GM23338 (cell line): ENCODE measurements around the gene PARP8. TPM values are rescaled to one million over a fixed set of nuclear protein-coding genes. Genes with fewer than 3 reads are reported as not detected.
A peak's percentile ranks its signal among the peaks of the same experiment; 100 is the strongest.

Source experiments
- ATAC-seq: fragments of 200-7000 bp; cut with Tn5 transposase; 3 replicates; pipeline ENCODE4 v1.9.1; 2020
- DNase-seq: peaks from one replicate; pipeline ENCODE4 v3.0.0-alpha.2; 2015; ENCODE audit warnings: low spot score
- H2AFZ ChIP-seq: fragments of 200-600 bp; sonication (generic); 2 replicates; pipeline ENCODE4 v1.8.0; 2016; ENCODE audit warnings: antibody characterized with exemption, mild to moderate bottlenecking, moderate library complexity
- H3F3A ChIP-seq: fragments of 200-600 bp; sonication (generic); replicated peaks from 2 replicates; pipeline ENCODE4 v1.8.0; 2017; ENCODE audit warnings: antibody characterized with exemption, mixed run types, low read depth
- H3K27ac ChIP-seq: fragments of 200-600 bp; sonication (generic); 2 replicates; pipeline ENCODE4 v1.6.1; 2016; ENCODE audit warnings: low read depth
- H3K27me3 ChIP-seq: fragments of 200-600 bp; sonication (generic); 2 replicates; pipeline ENCODE4 v1.8.0; 2016; ENCODE audit warnings: mild to moderate bottlenecking, mixed run types, moderate library complexity; ENCODE audit not compliant: insufficient read depth
- H3K36me3 ChIP-seq: fragments of 200-600 bp; sonication (generic); 2 replicates; pipeline ENCODE4 v1.8.0; 2016; ENCODE audit warnings: mild to moderate bottlenecking; ENCODE audit not compliant: insufficient read depth
- H3K4me1 ChIP-seq: fragments of 200-600 bp; sonication (generic); 2 replicates; pipeline ENCODE4 v1.8.0; 2016; ENCODE audit warnings: mild to moderate bottlenecking, moderate library complexity; ENCODE audit not compliant: insufficient read depth
- H3K4me2 ChIP-seq: fragments of 200-600 bp; sonication (generic); 2 replicates; pipeline ENCODE4 v1.7.1; 2017; ENCODE audit warnings: mixed run types
- H3K4me3 ChIP-seq: fragments of 200-600 bp; sonication (generic); 2 replicates; pipeline ENCODE4 v1.6.1; 2016; ENCODE audit warnings: mixed run types
- H3K79me2 ChIP-seq: fragments of 200-600 bp; sonication (generic); replicated peaks from 2 replicates; pipeline ENCODE4 v1.8.0; 2017; ENCODE audit warnings: mild to moderate bottlenecking; ENCODE audit not compliant: insufficient read depth
- H3K9me2 ChIP-seq: fragments of 200-600 bp; sonication (generic); 2 replicates; pipeline ENCODE4 v1.8.0; 2017; ENCODE audit not compliant: insufficient read depth
- H4K20me1 ChIP-seq: fragments of 200-600 bp; sonication (generic); replicated peaks from 2 replicates; pipeline ENCODE4 v1.8.0; 2017; ENCODE audit warnings: mild to moderate bottlenecking; ENCODE audit not compliant: insufficient read depth
- H3K27ac Mint-ChIP-seq: 2 replicates; pipeline ENCODE4 v1.8.0; 2020; ENCODE audit warnings: inconsistent platforms, mild to moderate bottlenecking, moderate library complexity, mixed read lengths
- H3K27me3 Mint-ChIP-seq: 3 replicates; pipeline ENCODE4 v1.8.0; 2022; ENCODE audit warnings: low read depth, mild to moderate bottlenecking, moderate library complexity, mixed read lengths, inconsistent platforms; ENCODE audit not compliant: insufficient read depth, poor library complexity
- H3K36me3 Mint-ChIP-seq: 3 replicates; pipeline ENCODE4 v1.8.0; 2021; ENCODE audit warnings: low read depth, mild to moderate bottlenecking, inconsistent platforms, moderate library complexity, mixed read lengths
- H3K4me1 Mint-ChIP-seq: 3 replicates; pipeline ENCODE4 v1.8.0; 2020; ENCODE audit warnings: mild to moderate bottlenecking, inconsistent platforms, mixed read lengths
- H3K4me3 Mint-ChIP-seq: 3 replicates; pipeline ENCODE4 v1.8.0; 2021; ENCODE audit warnings: moderate library complexity, mild to moderate bottlenecking, inconsistent platforms, mixed read lengths
- H3K9me3 Mint-ChIP-seq: 3 replicates; pipeline ENCODE4 v1.8.0; 2020; ENCODE audit warnings: moderate library complexity, mild to moderate bottlenecking, inconsistent platforms, mixed read lengths
- CREB1 ChIP-seq: fragments of 250-450 bp; sonication (Bioruptor Pico); IDR thresholded peaks from 2 replicates; pipeline ENCODE4 v1.5.0; 2020; ENCODE audit warnings: low read depth, mild to moderate bottlenecking, moderate library complexity
- CTCF ChIP-seq, 2 experiments: fragments of 200-600 bp in 1 of 2; sonication (generic) in 1 of 2; conservative IDR thresholded peaks; 2 replicates each; pipeline versions ENCODE4 v1.5.1 to v1.6.1; 2016 to 2017; ENCODE audit warnings: antibody characterized with exemption in 2 of 2, low read depth in 2 of 2, mild to moderate bottlenecking in 2 of 2, moderate library complexity in 1 of 2
- JUNB ChIP-seq: IDR thresholded peaks from one replicate; pipeline ENCODE4 v1.6.1; 2016; ENCODE audit warnings: antibody characterized with exemption; ENCODE audit not compliant: unreplicated experiment
- STAT1 ChIP-seq: IDR thresholded peaks from one replicate; pipeline ENCODE4 v1.6.1; 2016; ENCODE audit warnings: antibody characterized with exemption; ENCODE audit not compliant: unreplicated experiment
- ZNF114 ChIP-seq: fragments of 250-450 bp; sonication (Bioruptor Pico); IDR thresholded peaks from 2 replicates; pipeline ENCODE4 v1.5.0; 2020; ENCODE audit warnings: mild to moderate bottlenecking, moderate library complexity
- ZNF462 ChIP-seq: fragments of 250-450 bp; sonication (Bioruptor Pico); IDR thresholded peaks from 2 replicates; pipeline ENCODE4 v1.5.0; 2020; ENCODE audit warnings: mild to moderate bottlenecking, moderate library complexity
- polyA plus RNA-seq: library from polyadenylated mRNA; unstranded; fragments of >200 nt; fragmentation: Nextera tagmentation; extraction: Ambion mirVana; gene quantifications from 2 replicates; pipeline ENCODE4 v1.2.1, GENCODE V29; 2016
- total RNA-seq: library from RNA; depleted of rRNA; stranded (reverse); fragments of >200 nt; shearing (Covaris generic); gene quantifications from 2 replicates; pipeline ENCODE4 v1.2.3, GENCODE V29; 2014
- TF ChIP-seq, protein P1 (sequence below): IDR thresholded peaks from one replicate; pipeline ENCODE4 v1.6.1; 2018; ENCODE audit warnings: antibody characterized with exemption; ENCODE audit not compliant: unreplicated experiment

The PARP8 gene
- total and polyA plus RNA-seq, 2 experiments from 2014 or later: 13.0 to 25.0 TPM

DNA sequence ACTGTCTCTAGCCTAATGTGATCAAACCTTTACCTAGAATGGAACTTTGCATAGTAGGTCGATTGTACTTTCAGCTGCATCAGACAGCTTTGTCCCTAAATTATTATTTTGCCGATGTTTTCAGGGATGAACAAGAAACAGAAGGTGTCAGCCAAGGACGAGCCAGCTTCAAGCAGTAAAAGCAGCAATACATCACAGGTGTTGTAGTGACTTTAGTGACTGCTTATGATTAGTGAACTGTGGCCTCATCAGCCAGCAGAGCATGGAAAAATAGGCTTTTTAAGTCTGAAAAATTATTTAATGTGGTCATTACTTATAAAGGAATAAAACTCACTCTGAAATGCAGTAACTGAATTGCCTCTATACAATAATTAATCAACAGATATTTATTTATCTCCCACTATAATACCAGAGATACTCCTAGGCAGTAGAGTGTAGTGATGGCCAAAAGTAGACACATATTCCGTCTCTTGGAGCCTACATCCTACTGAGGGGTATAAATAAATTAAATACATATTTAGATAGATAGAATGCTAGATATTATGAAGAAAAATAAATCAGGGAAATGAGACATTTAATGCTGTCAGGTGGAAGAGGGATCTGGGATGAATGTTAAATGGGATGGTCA lies 166.3 kb downstream of the PARP8 start (continued):
- TF ChIP-seq ZNF462 (CRISPR knock-in tag): no peak
- TF ChIP-seq, protein P1, sequence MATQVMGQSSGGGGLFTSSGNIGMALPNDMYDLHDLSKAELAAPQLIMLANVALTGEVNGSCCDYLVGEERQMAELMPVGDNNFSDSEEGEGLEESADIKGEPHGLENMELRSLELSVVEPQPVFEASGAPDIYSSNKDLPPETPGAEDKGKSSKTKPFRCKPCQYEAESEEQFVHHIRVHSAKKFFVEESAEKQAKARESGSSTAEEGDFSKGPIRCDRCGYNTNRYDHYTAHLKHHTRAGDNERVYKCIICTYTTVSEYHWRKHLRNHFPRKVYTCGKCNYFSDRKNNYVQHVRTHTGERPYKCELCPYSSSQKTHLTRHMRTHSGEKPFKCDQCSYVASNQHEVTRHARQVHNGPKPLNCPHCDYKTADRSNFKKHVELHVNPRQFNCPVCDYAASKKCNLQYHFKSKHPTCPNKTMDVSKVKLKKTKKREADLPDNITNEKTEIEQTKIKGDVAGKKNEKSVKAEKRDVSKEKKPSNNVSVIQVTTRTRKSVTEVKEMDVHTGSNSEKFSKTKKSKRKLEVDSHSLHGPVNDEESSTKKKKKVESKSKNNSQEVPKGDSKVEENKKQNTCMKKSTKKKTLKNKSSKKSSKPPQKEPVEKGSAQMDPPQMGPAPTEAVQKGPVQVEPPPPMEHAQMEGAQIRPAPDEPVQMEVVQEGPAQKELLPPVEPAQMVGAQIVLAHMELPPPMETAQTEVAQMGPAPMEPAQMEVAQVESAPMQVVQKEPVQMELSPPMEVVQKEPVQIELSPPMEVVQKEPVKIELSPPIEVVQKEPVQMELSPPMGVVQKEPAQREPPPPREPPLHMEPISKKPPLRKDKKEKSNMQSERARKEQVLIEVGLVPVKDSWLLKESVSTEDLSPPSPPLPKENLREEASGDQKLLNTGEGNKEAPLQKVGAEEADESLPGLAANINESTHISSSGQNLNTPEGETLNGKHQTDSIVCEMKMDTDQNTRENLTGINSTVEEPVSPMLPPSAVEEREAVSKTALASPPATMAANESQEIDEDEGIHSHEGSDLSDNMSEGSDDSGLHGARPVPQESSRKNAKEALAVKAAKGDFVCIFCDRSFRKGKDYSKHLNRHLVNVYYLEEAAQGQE: no peak

DNA sequence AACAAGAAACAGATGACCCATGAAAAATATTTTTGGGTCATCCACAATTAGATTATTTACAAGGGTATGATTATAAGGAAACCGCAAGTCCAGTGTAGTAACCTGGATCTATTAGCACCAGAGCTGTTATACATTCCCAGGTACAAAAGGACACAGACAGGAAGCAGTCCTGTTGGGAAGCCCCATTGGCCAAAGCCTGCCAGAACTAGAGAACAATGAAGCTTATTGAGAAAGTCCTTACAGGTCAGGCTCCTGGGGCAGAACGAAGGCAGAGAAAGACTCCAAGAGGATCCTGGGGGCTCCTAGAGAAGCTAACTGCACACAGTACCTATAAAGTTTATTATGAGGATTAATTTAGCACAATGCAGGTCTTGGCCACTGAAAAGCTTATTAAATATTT lies 169.9 kb downstream of the PARP8 start:
- no peaks in the 10 kb centered on the region for H3K4me1 ChIP-seq
- H3F3A ChIP-seq: no peaks in the 10 kb centered on the region
- H3K4me3 ChIP-seq: no peak overlapping the region
- Mint-ChIP-seq H3K36me3 (peaks cover 10% of the 10 kb centered on the region; the same call in 1 of the 3 replicates), H3K27ac (no peak overlapping the region; the same call in 1 of the 2 replicates), H3K27me3 (no peaks in the 10 kb centered on the region), H3K4me3 (no peak overlapping the region), H3K4me1 (no peaks in the 10 kb centered on the region; the same call in 2 of the 3 replicates), H3K9me3 (no peaks in the 10 kb centered on the region)
- H3K36me3 ChIP-seq: no peaks in the 10 kb centered on the region; the same call in 1 of the 2 replicates
- H2AFZ ChIP-seq: no peak overlapping the region
- no peaks in the 10 kb centered on the region for H3K79me2 ChIP-seq
- TF ChIP-seq ZNF114: no peak
- no peak for TF ChIP-seq JUNB
- TF ChIP-seq, protein P1: no peak
- TF ChIP-seq CTCF (conservative IDR thresholded peaks at IDR 0.05; ENCODE audit: low read depth in 2 of 2): no peak
- no peak for TF ChIP-seq STAT1
- no peak for TF ChIP-seq CREB1 (CRISPR knock-in tag)
- no peaks in the 10 kb centered on the region for H3K27me3 ChIP-seq
- no peaks in the 10 kb centered on the region for H4K20me1 ChIP-seq
- DNase-seq (no peak), ATAC-seq (peak; percentile 23; the same call in 1 of the 3 replicates)
- H3K9me2 ChIP-seq: no peaks in the 10 kb centered on the region
- no peak overlapping the region for H3K27ac ChIP-seq
- H3K4me2 ChIP-seq: no peak overlapping the region
